Measurements from ENCODE around the gene PPP6C. TPM values are rescaled to one million over a fixed set of nuclear protein-coding genes. Genes with fewer than 3 reads are reported as not detected.
"Not testable (repeated sequence)": the region's sequence is repeated elsewhere in the genome, so short reads cannot be mapped to it uniquely, and the experiment has no call there.

PPP6C gene
- polyA plus RNA-seq, 4 donors, result 45.3 to 64.6 (median 53.3) TPM

DNA sequence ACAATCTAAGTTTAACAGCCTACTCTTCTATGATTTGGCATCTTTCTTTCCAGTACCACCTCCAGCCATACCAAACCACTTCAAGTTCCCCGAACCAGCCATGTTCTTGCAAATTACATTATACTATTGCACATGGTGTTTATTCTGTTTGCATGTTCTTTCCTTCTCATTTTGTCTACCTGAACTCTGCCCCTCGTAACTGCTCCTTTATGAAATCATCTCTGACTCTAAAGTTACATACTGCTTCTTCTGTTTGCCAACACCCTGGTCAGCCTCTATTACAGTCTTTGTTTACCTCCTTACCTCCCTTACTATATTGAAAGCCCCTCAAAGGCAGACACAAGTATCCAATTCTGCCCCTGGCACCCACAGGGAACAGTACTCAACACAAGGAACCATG is 6.0 kb downstream of the PPP6C start:
- no peak for DNase-seq (ENCODE audit: low read depth in 4 of 4, low spot score in 2 of 4)

DNA sequence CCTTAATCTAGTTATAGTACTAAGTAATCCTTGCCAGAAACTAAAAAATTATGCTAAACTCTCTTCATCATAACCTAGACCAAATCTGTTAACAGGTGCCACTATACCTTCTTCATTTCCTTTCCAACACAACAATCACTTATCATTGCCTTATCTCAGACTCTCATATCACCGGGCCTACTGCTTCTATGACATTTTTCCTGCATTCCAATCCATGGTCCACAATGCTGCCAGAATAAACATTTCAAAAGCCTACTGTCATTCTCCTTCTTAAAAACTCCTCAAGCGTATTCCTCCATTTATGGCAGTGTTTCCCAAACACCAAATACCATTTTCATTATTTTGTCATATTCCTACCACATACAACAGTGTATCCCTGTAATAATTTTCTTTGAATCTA is 6.5 kb downstream of the PPP6C start:
- DNase-seq (ENCODE audit: low read depth in 4 of 4, low spot score in 2 of 4), result no peak

DNA sequence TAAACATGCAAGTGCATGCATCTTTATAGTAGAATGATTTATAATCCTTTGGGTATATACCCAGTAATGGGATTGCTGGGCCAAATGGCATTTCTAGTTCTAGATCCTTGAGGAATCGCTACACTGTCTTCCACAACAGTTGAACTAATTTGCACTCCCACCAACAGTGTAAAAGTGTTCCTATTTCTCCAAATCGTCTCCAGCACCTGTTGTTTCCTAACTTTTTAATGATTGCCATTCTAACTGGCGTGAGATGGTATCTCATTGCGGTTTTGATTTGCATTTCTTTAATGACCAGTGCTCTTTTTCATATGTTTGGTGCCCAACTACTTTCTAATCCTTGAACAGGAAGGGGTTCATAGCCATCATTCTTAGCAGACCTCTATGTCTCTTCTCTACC is 7.8 kb downstream of the PPP6C start:
- DNase-seq (ENCODE audit: low read depth in 4 of 4, low spot score in 2 of 4), result not testable (repeated sequence)

DNA sequence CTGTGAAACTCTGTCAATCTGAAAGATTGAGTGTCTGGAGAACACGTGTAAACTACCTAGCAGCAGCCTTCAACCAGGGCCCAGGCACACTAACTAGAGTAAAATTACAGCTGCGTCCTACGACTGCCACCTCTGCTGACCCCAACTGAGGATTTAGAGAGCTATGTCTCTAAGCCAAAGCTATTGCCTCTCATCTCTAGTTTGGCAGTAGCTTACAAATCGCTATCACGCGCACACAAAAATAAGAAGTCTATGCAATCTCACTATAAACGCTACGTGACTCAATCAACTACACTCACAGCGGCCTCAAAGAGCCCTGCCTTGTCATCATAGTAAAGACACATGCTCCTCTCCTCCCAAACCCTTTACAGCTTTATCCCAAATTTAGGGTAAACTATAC is 8.7 kb downstream of the PPP6C start:
- no peak for DNase-seq (ENCODE audit: low read depth in 4 of 4, low spot score in 2 of 4)

DNA sequence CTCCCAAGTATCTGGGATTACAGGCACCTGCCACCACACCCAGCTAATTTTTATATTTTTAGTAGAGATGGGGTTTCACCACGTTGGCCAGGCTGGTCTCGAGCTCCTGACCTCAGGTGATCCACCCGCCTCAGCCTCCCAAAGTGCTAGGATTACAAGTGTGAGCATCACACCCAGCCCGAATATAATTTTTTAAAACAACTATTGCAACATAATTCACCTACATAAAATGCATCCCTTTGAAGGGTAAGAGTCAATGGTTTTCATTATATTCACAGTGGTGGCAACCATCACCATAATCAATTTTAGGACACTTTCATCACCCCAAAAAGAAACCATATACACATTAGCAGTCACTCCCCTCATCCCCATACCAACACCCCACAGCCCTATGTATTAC is 9.8 kb downstream of the PPP6C start:
- DNase-seq (ENCODE audit: low read depth in 4 of 4, low spot score in 2 of 4), result not testable (repeated sequence)

DNA sequence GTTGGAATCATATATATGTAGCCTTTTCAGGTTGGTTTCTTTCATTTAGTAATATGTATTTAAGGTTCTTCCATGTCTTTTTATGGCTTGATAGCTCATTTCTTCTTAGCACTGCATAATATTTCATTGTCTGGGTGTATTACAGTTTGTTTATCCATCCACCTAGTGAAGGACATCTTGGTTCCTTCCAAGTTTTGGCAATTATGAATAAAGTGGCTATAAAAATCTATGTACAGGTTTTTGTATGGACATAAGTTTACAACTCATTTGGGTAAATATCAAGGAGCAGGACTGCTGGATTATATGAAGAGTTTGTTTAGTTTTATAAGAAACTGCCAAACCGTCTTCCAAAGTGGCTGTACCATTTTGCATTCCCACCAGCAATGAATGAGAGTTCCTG is 11.7 kb downstream of the PPP6C start:
- no peak for DNase-seq (ENCODE audit: low read depth in 4 of 4, low spot score in 2 of 4)

DNA sequence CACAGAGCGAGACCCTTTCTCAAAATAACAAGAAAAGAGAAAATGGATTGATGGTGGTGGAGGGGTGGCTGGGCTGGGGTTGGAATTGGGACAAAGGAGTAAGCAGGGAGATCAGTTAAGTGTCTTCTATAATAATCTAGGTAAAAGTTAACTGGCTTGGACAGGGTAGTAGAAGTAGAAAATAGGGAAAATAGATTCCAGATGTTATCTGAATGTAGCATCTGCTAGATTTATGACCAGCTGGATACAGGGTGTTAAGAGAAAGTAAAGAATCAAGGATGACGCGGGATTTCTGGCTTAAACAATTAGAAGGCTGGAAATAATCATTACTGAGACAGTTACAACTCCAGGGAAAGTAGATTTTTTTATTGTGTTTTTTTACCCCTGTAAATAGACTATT is 13.0 kb downstream of the PPP6C start:
- DNase-seq (ENCODE audit: low read depth in 4 of 4, low spot score in 2 of 4), result no peak

DNA sequence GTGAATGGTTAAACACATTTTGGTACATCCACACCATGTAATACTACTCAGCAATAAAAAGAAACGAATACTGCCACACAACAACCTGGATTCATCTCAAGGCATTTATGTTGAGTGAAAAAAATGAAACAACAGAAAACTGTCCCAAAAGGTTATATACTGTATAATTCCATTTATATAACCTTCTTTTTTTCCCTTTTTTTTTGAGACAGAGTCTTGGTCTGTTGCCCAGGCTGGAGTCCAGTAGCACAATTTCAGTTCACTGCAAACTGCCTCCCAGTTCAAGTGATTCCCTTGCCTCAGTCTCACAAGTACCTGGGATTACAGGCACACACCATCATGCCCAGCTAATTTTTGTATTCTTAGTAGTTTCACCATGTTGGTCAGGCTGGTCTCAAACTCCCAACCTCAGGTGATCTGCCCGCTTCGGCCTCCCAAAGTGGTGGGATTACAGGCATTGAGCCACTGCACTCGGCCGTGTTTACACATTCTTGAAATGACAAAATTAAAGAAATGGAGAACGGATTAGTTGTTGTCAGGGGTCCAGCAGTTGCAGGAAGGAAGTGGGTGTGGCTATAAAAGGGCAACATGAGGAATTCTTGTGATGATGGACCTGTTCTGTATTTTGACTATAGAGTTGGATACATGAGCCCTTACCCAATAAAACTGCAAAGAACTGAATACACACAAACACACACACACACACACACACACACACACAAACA is 17.4 kb downstream of the PPP6C start:
- DNase-seq (ENCODE audit: low read depth in 4 of 4, low spot score in 2 of 4), result no peak

DNA sequence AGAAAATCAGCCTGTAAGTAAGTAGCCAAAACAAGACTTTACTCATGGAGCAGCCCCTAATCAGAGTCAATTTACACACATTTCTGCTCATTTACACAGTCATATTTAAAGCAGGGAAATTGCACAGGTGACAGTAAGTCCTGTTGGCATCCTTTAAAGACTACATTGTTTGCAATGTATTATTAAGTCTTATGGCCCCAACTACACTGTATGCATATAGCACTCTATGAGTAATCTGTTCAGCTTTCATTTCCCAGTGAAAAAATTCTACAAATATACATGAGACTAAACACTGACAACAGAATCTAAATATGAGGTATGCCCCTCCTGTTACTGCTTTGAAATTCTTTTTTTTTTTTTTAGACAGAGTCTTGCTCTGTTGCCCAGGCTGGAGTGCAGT is 19.7 kb downstream of the PPP6C start:
- no peak for DNase-seq (ENCODE audit: low read depth in 4 of 4, low spot score in 2 of 4)

DNA sequence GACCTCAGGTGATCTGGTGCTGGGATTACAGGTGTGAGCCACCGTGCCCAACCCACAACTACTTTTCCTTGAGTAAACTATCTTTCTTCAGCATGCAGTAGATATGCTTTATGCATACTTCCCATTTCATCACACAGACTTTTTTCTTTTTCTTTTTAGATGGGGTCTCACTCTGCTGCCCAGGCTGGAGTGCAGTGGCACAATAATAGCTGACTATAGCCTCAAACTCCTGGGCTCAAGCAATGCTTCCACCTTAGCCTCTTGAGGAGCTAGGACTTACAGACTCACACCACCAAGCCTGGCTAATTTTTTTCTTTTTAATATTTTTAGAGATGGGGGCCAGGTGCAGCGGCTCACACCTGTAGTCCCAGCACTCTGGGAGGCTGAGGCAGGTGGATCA is 22.8 kb downstream of the PPP6C start:
- no peak for DNase-seq (ENCODE audit: low read depth in 4 of 4, low spot score in 2 of 4)

DNA sequence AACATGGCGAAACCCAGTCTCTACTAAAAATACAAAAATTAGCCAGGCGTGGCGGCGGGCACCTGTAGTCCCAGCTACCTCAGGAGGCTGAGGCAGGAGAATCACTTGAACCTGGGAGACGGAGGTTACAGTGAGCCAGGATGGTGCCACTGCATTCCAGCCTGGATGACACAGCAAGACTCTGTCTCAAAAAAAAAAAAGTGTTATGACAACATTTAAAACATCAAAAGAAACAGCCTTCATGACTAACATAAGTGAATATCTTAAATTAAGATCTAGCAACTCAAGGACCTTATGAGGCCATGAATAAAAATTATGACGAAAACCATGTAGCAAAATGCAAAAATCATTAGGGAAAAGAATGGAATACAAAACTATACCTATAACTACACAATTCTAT is 26.7 kb downstream of the PPP6C start:
- DNase-seq (ENCODE audit: low read depth in 4 of 4, low spot score in 2 of 4), result not testable (repeated sequence)

DNA sequence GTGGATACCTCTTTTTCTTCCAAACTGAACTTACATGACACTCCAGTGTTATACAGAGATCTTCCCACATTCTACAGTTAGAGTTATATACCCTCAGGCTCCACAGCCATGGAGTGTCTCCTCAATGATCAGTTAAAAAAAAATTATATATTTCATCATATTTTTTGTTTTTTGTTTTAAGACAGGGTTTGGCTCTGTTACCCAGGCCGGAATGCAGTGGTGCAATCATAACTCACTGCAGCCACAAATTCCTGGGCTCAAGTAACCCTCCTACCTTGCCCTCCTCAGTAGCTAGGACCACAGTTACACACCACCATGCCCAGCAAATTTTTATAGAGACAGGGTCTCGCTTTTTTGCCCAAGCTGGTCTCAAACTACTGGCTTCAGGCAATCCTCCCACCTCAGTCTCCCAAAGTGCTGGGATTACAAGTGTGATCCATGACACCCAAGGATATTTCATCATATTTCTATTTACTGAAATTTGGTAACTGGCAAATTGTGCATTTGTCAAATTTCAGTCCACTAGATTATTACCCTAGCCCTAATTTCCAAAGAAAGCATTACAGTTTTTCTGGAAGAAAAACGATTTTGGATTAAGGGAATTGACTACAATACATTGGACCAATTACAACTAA is 28.2 kb downstream of the PPP6C start:
- DNase-seq (ENCODE audit: low read depth in 4 of 4, low spot score in 2 of 4), result no peak

DNA sequence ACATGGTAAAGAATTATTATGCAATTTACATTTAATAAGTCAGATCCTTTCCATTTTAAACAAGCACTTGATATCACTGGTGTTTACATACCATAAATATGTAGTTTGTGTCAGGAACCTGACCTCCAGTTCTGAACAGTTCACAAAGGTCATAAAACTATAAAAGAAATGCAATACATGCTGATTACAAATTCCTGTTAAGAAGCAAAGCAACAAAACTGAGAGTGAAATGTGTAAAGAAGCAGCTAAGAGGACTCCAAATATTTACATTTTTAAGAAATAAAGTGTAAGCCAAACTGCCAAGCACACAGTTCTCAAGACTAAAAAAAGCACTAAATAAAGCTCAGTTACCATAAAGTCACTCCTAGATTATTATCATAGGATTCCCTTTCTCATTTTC is 28.9 kb downstream of the PPP6C start:
- DNase-seq (ENCODE audit: low read depth in 4 of 4, low spot score in 2 of 4), result no peak

DNA sequence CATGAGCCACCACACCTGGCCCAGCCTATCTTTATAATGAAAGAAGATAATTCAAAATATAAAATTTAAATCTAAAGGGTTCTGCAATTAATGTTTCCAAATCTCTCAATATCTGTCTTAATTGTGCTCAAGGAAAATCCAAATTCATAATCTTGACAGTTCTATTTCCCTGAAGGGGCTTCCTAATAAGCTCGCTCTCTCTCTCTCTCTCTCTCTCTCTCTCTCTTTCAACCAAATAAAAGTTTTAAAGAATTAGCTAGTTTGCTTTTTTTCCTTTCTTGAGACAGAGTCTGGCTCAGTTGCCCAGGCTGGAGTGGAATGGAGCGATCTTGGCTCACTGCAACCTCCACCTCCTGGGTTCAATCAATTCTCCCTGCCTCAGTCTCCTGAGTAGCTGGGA is 33.1 kb downstream of the PPP6C start:
- no peak for DNase-seq (ENCODE audit: low read depth in 4 of 4, low spot score in 2 of 4)

DNA sequence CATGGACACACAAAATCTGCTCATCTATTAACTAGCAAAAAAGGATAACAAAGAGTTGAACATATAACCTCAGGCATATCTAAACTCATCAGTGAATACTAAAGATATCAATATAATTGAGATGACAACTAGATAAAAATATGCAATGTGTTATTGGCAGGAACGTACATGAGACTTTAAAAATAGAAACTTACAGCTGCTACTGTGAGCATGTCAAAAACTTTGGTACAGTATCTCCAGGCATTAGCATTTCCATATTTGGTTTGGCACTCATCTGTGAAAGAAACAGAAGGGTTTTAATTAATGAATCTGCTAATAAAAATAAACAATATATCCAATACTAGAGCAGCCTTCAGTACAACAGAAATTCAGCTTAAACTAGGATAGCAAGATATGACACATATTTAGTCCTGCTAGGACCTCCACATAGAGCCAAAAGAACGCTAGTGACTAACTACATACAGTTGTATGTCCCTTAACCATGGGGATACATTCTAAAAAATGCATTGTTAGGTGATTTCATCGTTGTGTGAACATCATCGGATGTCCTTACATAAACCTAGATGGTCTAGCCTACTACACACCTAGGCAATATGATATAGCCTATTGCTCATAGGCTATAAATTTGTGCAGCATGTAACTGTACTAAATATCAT is 35.8 kb downstream of the PPP6C start:
- no peak for DNase-seq (ENCODE audit: low read depth in 4 of 4, low spot score in 2 of 4)

DNA sequence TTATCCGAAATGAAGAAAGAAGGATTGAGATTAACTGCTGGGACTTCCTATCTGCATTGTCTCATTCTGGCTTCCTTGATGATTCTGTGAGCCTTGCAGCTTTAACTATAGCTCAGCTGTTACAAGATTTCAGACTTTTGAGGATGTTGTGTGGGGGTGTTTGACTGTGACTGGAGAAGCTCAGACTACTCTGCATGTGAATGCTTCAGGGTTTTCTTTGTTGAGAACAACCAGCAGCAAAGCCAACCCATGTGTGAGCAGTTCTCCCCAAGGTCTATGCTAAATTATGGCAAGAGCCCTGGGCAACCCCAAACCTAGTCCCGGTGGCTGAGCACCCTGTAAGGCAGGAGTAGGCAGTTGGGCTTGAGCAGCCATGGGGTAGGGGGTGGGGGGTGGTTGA is 37.9 kb downstream of the PPP6C start:
- no peak for DNase-seq (ENCODE audit: low read depth in 4 of 4, low spot score in 2 of 4)

DNA sequence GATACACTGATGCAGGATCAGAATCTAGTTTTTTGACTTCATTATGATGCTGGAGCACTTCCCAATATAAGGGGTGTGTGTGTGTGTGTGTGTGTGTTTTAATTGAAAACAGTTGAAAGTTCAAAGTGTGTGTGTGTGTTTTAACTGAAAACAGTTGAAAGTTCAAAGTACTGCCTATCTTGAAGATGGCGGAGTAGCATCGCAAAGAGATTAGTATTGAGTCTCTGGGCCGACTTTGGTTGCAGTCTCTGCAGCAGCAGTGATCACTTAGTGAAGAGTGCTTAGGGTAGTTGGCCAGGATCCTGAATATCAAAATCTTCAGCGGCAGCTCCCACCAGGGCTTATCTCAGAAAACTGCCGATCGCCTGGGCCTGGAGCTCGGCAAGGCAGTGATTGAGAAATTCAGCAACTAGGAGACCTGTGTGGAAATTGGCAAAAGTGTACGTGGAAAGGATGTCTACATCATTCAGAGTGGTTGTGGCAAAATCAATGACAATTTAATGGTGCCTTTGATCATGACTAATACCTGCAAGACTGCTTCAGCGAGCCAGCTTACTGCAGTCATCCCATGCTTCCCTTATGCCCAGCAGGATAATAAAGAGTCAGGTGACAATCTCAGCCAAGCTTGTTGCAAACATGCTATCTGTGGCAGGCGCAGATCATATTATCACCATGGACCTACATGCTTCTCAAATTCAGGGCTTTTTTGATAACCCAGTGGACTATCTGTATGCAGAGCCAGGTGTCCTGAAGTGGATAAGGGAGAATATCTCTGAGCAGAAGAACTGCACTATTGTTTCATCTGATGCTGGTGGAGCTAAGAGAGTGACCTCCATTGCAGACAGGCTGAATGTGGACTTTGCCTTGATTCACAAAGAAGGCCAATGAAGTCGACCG is 39.0 kb downstream of the PPP6C start:
- no peak for DNase-seq (ENCODE audit: low read depth in 4 of 4, low spot score in 2 of 4)

DNA sequence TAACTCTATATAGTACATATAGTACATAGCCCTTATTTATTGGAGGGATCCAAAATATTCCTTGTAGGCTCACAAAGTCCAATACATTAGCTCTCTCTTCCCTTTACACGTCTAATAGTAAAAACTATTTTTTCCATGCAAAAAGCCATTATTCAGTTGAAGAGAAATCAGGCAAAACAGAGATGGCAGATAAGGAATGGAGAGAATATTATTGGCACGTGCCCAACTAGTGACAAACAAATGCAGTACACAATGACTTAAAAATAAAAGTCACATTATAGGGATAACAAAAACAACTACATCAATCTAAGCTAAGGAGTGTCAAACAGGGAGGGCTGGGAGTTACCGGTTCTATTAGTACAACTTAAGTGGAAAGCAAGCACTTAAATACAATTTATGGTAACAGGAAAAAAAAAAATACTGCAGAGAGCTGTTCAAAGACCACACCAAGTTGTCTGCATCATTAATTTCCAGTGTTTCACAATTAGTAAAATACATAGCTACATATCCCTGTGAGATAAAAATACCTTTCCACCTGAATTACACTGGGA is 42.1 kb downstream of the PPP6C start:
- DNase-seq (ENCODE audit: low read depth in 4 of 4, low spot score in 2 of 4), result no peak

DNA sequence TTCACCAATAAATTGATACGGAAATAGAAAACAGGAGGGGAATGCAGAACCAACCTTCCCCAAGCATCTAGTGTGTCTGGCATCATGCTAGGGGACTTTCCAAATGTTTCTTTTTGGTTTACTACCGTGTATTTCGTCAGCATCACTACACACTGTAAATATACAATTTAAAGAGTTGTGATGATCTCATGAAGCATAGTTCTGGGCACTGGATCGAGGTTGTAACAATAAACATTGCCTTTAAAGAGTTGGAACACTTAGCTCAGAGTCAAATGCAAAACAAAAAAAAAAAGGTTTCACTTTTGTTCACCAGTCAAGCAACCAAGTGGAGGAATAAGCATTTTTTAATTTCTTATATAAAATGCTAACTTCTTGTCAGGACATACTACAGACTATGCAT is 43.4 kb downstream of the PPP6C start:
- DNase-seq (ENCODE audit: low read depth in 4 of 4, low spot score in 2 of 4), result no peak

DNA sequence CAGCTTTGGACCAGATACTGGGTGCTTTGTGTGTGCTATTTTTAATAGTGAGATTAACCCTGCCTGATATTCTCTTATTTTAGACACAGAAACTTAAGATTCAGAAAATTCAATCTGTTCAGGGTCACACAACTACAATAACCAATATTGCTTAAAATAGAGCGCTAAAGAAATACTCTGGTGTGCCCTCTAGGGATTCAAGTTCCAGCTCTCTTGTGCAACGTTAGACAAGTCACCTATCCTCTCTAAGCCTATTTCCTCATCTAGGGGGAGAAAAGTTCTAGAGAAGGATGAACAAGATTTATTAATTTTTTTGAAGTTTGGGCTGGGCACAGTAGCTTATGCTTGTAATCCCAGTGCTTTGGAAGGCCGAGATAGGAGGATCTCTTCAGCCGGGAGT is 44.2 kb downstream of the PPP6C start:
- DNase-seq (ENCODE audit: low read depth in 4 of 4, low spot score in 2 of 4), result no peak

Data from left renal cortex interstitium (tissue), 4 donors.